ACC112 (cell line): ENCODE data around the gene SPAST.
A peak's percentile ranks its signal among the peaks of the same experiment; 100 is the strongest.

Experiments
- H2AFZ ChIP-seq: fragments of 200-600 bp; sonication (generic); one replicate; pipeline ENCODE4 v1.6.0; 2017; ENCODE audit warnings: antibody characterized with exemption, low read length; ENCODE audit not compliant: unreplicated experiment
- H3K27ac ChIP-seq: fragments of 200-600 bp; sonication (generic); 2 replicates; pipeline ENCODE4 v1.5.1; 2014; ENCODE audit warnings: low read depth, mild to moderate bottlenecking, antibody characterized with exemption, low read length, moderate library complexity
- H3K27me3 ChIP-seq: fragments of 200-600 bp; sonication (generic); 2 replicates; pipeline ENCODE4 v1.6.1; 2014; ENCODE audit warnings: mild to moderate bottlenecking, antibody characterized with exemption, low read length, moderate library complexity, mixed read lengths; ENCODE audit not compliant: insufficient read depth
- H3K36me3 ChIP-seq: fragments of 200-600 bp; sonication (generic); 2 replicates; pipeline ENCODE4 v1.6.1; 2016; ENCODE audit warnings: mild to moderate bottlenecking, antibody characterized with exemption, low read length, moderate library complexity, mixed read lengths; ENCODE audit not compliant: insufficient read depth
- H3K4me1 ChIP-seq: fragments of 200-600 bp; sonication (generic); one replicate; pipeline ENCODE4 v1.6.1; 2016; ENCODE audit warnings: low read length, mixed read lengths; ENCODE audit not compliant: insufficient read depth, unreplicated experiment, control insufficient read depth
- H3K4me3 ChIP-seq: fragments of 200-600 bp; sonication (generic); 2 replicates; pipeline ENCODE4 v1.5.1; 2014; ENCODE audit warnings: mild to moderate bottlenecking, low read depth, low read length
- H3K79me2 ChIP-seq: fragments of 200-600 bp; sonication (generic); one replicate; pipeline ENCODE4 v1.6.0; 2016; ENCODE audit warnings: low read length; ENCODE audit not compliant: control insufficient read depth, unreplicated experiment, insufficient read depth

Gene SPAST

DNA sequence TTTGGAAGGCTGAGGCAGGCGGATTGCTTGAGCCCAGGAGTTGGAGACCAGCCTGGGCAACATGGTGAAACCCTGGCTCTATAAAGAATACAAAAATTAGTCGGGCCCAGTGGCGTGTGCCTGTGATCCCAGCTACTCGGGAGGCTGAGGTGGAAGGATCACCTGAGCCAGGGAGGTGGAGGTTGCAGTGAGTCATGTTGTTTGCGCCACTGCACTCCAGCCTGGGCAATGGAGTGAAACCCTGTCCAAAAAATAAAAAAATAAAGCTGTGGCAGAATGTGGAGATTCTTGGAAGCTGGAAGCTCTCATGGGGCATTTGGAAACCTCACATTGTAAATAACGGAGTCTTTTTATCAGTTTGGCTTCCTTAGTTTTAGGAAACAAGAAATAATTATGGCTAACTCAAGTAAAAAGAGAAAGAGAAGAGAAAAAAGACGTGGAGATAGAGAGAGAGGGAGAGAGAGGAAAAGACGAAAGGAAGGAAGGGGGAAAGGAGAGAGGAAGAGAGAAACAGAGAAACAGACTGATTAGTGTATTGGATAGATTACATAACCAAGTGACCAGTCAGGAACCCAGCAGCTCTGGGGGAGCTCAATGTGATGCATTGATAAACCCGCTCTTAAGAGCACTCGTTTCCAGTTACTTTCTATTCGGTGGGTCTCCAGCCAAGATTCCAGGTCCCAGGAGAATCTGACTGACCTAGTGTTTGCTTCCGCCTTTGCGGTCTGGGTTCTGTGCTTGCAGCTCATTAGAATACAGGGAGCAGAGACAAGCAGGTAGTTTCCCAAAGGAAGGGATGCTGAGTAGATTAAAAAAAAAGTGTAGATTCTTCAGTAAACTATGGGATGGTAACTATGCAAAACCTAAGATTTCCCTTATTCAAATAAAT is 1.1 kb upstream of the SPAST start:
- Histone ChIP-seq H3K4me3 (peak overlapping the region; percentile 91), H3K36me3 (no peaks in the 10 kb centered on the region), H3K79me2 (peaks cover 8% of the 10 kb centered on the region), H3K4me1 (peaks cover 5% of the 10 kb centered on the region), H3K27ac (peak overlapping the region; percentile 67), H3K27me3 (no peaks in the 10 kb centered on the region), H2AFZ (peak overlapping the region; percentile 93)

DNA sequence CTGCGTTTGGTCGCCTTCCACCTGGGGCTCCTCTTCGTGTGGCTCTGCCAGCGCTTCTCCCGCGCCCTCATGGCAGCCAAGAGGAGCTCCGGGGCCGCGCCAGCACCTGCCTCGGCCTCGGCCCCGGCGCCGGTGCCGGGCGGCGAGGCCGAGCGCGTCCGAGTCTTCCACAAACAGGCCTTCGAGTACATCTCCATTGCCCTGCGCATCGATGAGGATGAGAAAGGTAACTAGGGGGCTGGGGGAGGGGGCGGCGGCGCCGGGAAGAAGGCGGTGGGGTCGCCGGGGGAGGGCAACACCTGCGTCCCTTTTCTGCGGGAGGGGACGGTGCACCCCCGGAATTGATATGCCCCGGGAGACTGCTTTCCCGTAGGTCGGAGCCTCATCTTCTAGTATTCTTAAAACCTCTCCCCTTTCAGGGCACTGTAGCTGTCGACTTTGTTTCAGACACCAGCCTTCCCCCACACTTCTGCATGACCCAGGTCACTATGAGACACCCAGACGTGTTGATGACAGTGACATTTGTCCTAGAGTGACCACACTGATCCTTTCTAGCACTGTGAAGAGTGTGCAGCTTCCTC is 755 bp downstream of the SPAST start:
- H3K79me2 ChIP-seq, result peaks cover 8% of the 10 kb centered on the region
- peak overlapping the region; percentile 26 for H2AFZ ChIP-seq
- H3K4me1 ChIP-seq, result peaks cover 5% of the 10 kb centered on the region
- H3K4me3 ChIP-seq, result peak overlapping the region; percentile 91
- H3K27me3 ChIP-seq, result no peaks in the 10 kb centered on the region
- no peaks in the 10 kb centered on the region for H3K36me3 ChIP-seq
- H3K27ac ChIP-seq, result no peak overlapping the region

GRCh38 chr2:32064713-32065112 is 1.4 kb downstream of the SPAST start:
- Histone ChIP-seq H3K27ac (no peak overlapping the region), H3K27me3 (no peaks in the 10 kb centered on the region), H3K79me2 (peaks cover 8% of the 10 kb centered on the region), H3K36me3 (no peaks in the 10 kb centered on the region), H3K4me1 (peaks cover 5% of the 10 kb centered on the region), H2AFZ (peak overlapping the region; percentile 26), H3K4me3 (peak overlapping the region; percentile 91)

- Histone ChIP-seq H3K27ac (no peak overlapping the region), H3K27me3 (no peaks in the 10 kb centered on the region), H3K4me3 (no peak overlapping the region), H3K79me2 (peaks cover 11% of the 10 kb centered on the region), H2AFZ (no peak overlapping the region), H3K4me1 (peaks cover 3% of the 10 kb centered on the region), H3K36me3 (no peaks in the 10 kb centered on the region)
Measured at GRCh38 chr2:32067549-32067948, 4.2 kb downstream of the SPAST start.

DNA sequence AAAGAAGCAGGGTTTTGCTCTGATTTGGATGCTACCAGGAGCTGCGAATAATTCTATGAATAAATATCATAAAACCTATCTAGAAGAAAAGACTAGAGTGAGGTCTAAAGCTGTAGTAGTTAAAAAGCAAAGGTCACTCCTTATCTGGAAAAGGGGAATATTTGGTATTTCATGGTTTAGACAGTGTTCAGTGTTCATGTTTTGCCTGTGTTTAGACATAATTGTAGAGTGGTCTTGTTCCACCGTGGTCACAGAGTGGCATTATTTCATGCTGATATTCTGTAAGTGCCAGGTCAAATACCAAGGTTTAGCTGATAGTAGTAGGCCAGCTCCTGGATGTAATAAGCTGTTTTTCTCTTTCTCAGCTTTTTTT is 10.8 kb downstream of the SPAST start:
- no peak overlapping the region for H3K27ac ChIP-seq
- H3K4me1 ChIP-seq, result no peaks in the 10 kb centered on the region
- H3K4me3 ChIP-seq, result no peak overlapping the region
- no peaks in the 10 kb centered on the region for H3K36me3 ChIP-seq
- no peaks in the 10 kb centered on the region for H3K27me3 ChIP-seq
- peaks cover 3% of the 10 kb centered on the region for H3K79me2 ChIP-seq
- no peak overlapping the region for H2AFZ ChIP-seq

- Histone ChIP-seq H3K4me3 (no peak overlapping the region), H3K27me3 (no peaks in the 10 kb centered on the region), H2AFZ (no peak overlapping the region), H3K79me2 (no peaks in the 10 kb centered on the region), H3K4me1 (no peaks in the 10 kb centered on the region), H3K36me3 (no peaks in the 10 kb centered on the region), H3K27ac (no peak overlapping the region)
Measured at GRCh38 chr2:32095671-32096070, 32.3 kb downstream of the SPAST start.

GRCh38 chr2:32108111-32108510 is 44.8 kb downstream of the SPAST start:
- Histone ChIP-seq H3K27me3 (no peaks in the 10 kb centered on the region), H3K27ac (no peak overlapping the region), H3K4me1 (no peaks in the 10 kb centered on the region), H2AFZ (no peak overlapping the region), H3K4me3 (no peak overlapping the region), H3K36me3 (no peaks in the 10 kb centered on the region; the same call in 1 of the 2 replicates), H3K79me2 (no peaks in the 10 kb centered on the region)

GRCh38 chr2:32118055-32118454 is 54.7 kb downstream of the SPAST start:
- no peak overlapping the region for H3K4me3 ChIP-seq
- no peaks in the 10 kb centered on the region for H3K27me3 ChIP-seq
- no peaks in the 10 kb centered on the region for H3K79me2 ChIP-seq
- H3K4me1 ChIP-seq, result no peaks in the 10 kb centered on the region
- H2AFZ ChIP-seq, result no peak overlapping the region
- no peak overlapping the region for H3K27ac ChIP-seq
- no peaks in the 10 kb centered on the region for H3K36me3 ChIP-seq

DNA sequence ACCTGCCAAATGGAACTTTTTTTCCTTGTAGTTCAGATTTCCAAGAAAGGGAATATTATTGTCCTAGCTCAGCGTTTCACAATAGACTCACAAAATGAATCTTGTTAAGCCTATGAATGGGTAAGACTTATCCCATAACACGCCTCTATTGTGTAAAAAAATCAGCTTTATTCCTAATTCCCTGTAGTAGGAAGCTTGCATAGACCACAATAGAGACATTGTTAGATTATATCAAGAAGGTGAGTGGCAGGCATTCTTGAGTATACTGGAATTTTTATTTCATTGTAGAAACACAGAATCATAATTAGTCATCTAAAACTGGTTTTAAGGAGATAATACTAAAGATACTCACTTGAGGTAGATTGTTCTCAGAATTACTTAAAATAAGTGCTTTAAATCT is 55.8 kb downstream of the SPAST start:
- no peak overlapping the region for H2AFZ ChIP-seq
- no peak overlapping the region for H3K27ac ChIP-seq
- no peaks in the 10 kb centered on the region for H3K27me3 ChIP-seq
- H3K79me2 ChIP-seq, result no peaks in the 10 kb centered on the region
- no peaks in the 10 kb centered on the region for H3K4me1 ChIP-seq
- no peaks in the 10 kb centered on the region for H3K36me3 ChIP-seq
- H3K4me3 ChIP-seq, result no peak overlapping the region

- H3K79me2 ChIP-seq, result no peaks in the 10 kb centered on the region
- no peaks in the 10 kb centered on the region for H3K4me1 ChIP-seq
- H2AFZ ChIP-seq, result no peak overlapping the region
- H3K27me3 ChIP-seq, result no peaks in the 10 kb centered on the region
- no peaks in the 10 kb centered on the region for H3K36me3 ChIP-seq
- H3K4me3 ChIP-seq, result no peak overlapping the region
- H3K27ac ChIP-seq, result no peak overlapping the region
Measured at GRCh38 chr2:32124660-32125059, 61.3 kb downstream of the SPAST start.

DNA sequence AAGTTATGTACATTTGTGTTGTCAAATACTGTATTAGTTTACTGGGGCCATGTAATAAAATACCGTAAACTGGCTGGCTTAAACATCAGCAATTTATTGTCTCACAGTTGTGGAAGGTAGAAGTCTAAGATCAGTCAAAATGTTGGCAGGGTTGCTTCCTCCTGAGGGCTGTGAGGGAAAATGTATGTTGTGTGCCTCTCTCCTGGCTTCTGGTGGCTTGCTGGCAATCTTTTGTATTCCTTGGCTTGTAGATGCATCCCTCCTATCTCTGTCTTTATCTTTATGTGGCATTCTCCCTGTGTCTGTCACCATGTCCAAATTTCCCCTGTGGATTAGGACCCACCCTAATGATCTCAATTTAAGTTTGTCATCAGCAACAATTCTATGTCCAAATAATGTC is 65.3 kb downstream of the SPAST start:
- Histone ChIP-seq H3K4me3 (no peak overlapping the region), H3K36me3 (no peaks in the 10 kb centered on the region), H3K27me3 (no peaks in the 10 kb centered on the region), H3K79me2 (no peaks in the 10 kb centered on the region), H3K4me1 (no peaks in the 10 kb centered on the region), H2AFZ (no peak overlapping the region), H3K27ac (no peak overlapping the region)
